A549 treated with AZD9567 at 1 μM for 4 hours (cell line): Measurements from ENCODE around the gene ADIRF. TPM values are rescaled to one million over a fixed set of nuclear protein-coding genes. Genes with fewer than 3 reads are reported as not detected.

Experiments
- total RNA-seq: library from RNA; stranded (reverse); fragments of 200-300 nt; extraction: Qiagen RNA extraction; gene quantifications from 5 replicates; pipeline ENCODE4 v1.2.3, GENCODE V29; 2022; ENCODE audit not compliant: insufficient read depth

Gene ADIRF
- 0.09 TPM in 1 of 5 replicates, not detected in the others for total RNA-seq

GRCh38 chr10:86968271-86968993, at the start of gene ADIRF:
Gene ADIRF, plus strand, starts transcription at chr10:86968482. Its CDS starts 63 bp downstream, at chr10:86968545.

GRCh38 chr10:86957471-86958115, 10.7 kb upstream of the ADIRF start, which contains the start of gene MMRN2:
Gene MMRN2, minus strand, starts transcription at chr10:86957615. Its CDS starts 74 bp downstream, at chr10:86957541.

DNA sequence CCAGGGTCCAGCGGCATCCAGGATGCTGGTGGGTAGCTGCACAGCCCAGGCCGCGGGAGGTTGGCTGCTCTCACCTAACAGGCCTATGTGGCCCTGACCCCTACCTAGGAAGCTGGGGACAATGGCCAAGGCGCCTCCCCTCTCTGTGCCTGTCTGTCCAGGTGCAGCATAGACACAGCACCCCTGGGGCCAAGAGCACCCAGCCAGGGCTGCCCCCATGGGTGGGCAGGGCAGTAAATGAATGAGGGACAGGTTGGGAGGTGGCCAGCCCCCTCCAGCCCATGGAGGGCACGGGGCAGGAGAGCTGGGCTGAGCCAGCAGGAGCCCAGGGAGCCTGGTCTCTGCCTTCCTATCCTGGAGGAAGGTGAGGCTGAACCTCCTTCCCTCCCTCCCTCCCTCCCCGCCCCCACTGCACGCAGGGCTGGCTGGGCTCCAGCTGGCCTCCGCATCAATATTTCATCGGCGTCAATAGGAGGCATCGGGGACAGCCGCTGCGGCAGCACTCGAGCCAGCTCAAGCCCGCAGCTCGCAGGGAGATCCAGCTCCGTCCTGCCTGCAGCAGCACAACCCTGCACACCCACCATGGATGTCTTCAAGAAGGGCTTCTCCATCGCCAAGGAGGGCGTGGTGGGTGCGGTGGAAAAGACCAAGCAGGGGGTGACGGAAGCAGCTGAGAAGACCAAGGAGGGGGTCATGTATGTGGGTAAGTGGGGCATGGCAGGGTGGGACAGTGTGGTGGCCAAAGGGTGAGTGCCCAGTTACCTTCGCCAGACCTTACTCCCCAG, 10.0 kb upstream of the ADIRF start, which contains the start of gene SNCG:
TSS of gene SNCG (plus strand) at position 484 of the 785 bp plus-strand sequence. CDS start at position 583, 99 bp downstream.

DNA sequence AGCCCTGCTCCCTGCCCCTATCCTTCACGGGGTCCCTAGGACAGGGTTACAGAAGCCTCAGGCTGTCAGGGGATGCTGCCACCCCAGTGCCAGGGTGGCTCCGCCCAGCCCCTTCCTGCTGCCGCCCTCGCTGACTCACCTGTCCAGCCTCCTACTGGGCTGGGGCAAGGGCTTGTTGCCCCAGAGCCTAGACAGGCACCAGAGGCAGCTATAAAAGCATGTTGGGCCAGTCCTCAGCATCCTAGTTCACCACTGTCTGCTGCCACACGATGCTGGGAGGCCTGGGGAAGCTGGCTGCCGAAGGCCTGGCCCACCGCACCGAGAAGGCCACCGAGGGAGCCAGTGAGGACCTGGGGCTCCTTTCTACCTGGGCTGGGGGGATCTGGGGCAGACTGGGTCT, 51.8 kb downstream of the ADIRF start, which contains the start of gene FAM25A:
TSS of gene FAM25A (plus strand) at position 239 of the 400 bp plus-strand sequence. CDS start at position 270, 31 bp downstream.

Other genes with a start within 250 kb of the ADIRF start
- gene BMPR1A, start 211.9 kb upstream of the ADIRF start, total RNA-seq = 20.2 to 27.4 TPM (median 22.3 TPM) in 5 replicates
- gene MMRN2, start 10.9 kb upstream of the ADIRF start, total RNA-seq = 0.51 to 5.6 TPM (median 0.98 TPM) in 5 replicates
- 5.1 to 10.7 TPM (median 9.4 TPM) in 5 replicates for gene SNCG, start 9.9 kb upstream of the ADIRF start, total RNA-seq
- 0.64 TPM in 1 of 5 replicates, not detected in the others for gene FAM25A, start 51.8 kb downstream of the ADIRF start, total RNA-seq
- 84.2 to 99.1 TPM (median 97.4 TPM) in 5 replicates for gene GLUD1, start 126.4 kb downstream of the ADIRF start, total RNA-seq
- 22.4 to 24.6 TPM (median 24.4 TPM) in 5 replicates for gene SHLD2, start 126.7 kb downstream of the ADIRF start, total RNA-seq